ENCODE data around the gene ORAI2.

DNA sequence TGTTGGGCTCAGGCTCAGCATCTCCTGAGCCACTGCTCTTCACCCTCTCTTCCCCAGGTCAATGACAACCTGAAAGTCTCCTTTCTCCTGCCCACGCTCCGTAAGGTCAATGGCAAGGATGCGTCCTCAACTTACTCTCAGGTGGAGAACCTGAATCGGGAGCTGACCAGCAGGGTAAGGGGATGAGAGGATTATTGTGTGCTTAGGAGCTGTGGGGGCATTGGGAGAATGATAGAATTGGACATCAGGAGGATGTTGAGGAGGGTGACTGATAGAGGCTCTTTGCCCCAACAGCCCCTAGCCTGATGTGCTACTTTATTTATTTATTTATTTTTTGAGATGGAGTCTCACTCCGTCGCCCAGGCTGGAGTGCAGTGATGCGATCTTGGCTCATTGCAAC is 32.7 kb downstream of the ORAI2 start:
- TF ChIP-seq IRX3 (CRISPR knock-in tag; IDR thresholded peaks at IDR 0.05; ENCODE audit: borderline replicate concordance, low read depth) (no peak), SNAPC4 (CRISPR knock-in tag; IDR thresholded peaks at IDR 0.05) (no peak), CREB1 (IDR thresholded peaks at IDR 0.05) (no peak), CREB1 (CRISPR knock-in tag; IDR thresholded peaks at IDR 0.05) (no peak), USF2 (IDR thresholded peaks at IDR 0.05; ENCODE audit: low read depth, low read length) (no peak), USF2 (CRISPR knock-in tag; IDR thresholded peaks at IDR 0.05; ENCODE audit: borderline replicate concordance) (no peak), GABPA (IDR thresholded peaks at IDR 0.05; ENCODE audit: low read depth, low read length) (no peak), GABPA (CRISPR knock-in tag; IDR thresholded peaks at IDR 0.05; ENCODE audit: low read depth) (no peak), FOXA1 (IDR thresholded peaks at IDR 0.05) (no peak), FOXA1 (CRISPR knock-in tag; IDR thresholded peaks at IDR 0.05) (no peak), SKIL (CRISPR knock-in tag; IDR thresholded peaks at IDR 0.05; ENCODE audit: borderline replicate concordance) (no peak), HDAC6 (IDR thresholded peaks at IDR 0.05; ENCODE audit: low read depth, low read length) (no peak), POLR2A (IDR thresholded peaks at IDR 0.05; ENCODE audit: insufficient read depth in 1 of 2, low read depth in 2 of 2, low read length in 2 of 2) (no peak)

All from HepG2 (cell line).